ENCODE results near the gene TAF11L8.
"Not testable (repeated sequence)": the region's sequence is repeated elsewhere in the genome, so short reads cannot be mapped to it uniquely, and the experiment has no call there.

Gene TAF11L8

GRCh38 chr5:17590860-17591259 lies at the start of gene TAF11L8:
TSS of gene TAF11L8 (minus strand) at chr5:17590960.
- in situ Hi-C loops (cut with HindIII; ENCODE audit: low sequenced_read_pairs), result not testable (repeated sequence)

GRCh38 chr5:17634160-17634559 lies 43.4 kb upstream of the TAF11L8 start, which contains the start of gene TAF11L14:
TSS of gene TAF11L14 (plus strand) at chr5:17634460.
- in situ Hi-C loops (cut with HindIII; ENCODE audit: low sequenced_read_pairs), result no loop called here

- in situ Hi-C loops (cut with HindIII; ENCODE audit: low sequenced_read_pairs), result not testable (repeated sequence)
These were observed 41.0 kb upstream of the TAF11L8 start, which contains the start of gene TAF11L13 for GRCh38 chr5:17631788-17632187. TSS of gene TAF11L13 (plus strand) at chr5:17632088.

GRCh38 chr5:17625686-17626085 lies 34.9 kb upstream of the TAF11L8 start:
- in situ Hi-C loops (cut with HindIII; ENCODE audit: low sequenced_read_pairs), result no loop called here

GRCh38 chr5:17620627-17621026 lies 29.9 kb upstream of the TAF11L8 start:
- in situ Hi-C loops (cut with HindIII; ENCODE audit: low sequenced_read_pairs), result no loop called here

GRCh38 chr5:17619354-17619753 lies 28.6 kb upstream of the TAF11L8 start:
- in situ Hi-C loops (cut with HindIII; ENCODE audit: low sequenced_read_pairs), result no loop called here

- in situ Hi-C loops (cut with HindIII; ENCODE audit: low sequenced_read_pairs), result no loop called here
These were observed 24.3 kb upstream of the TAF11L8 start for GRCh38 chr5:17614872-17615605.

GRCh38 chr5:17610092-17610491 lies 19.3 kb upstream of the TAF11L8 start, which contains the start of gene TAF11L12:
TSS of gene TAF11L12 (plus strand) at chr5:17610392.
- in situ Hi-C loops (cut with HindIII; ENCODE audit: low sequenced_read_pairs), result not testable (repeated sequence)

GRCh38 chr5:17607461-17607860 lies 16.7 kb upstream of the TAF11L8 start:
- in situ Hi-C loops (cut with HindIII; ENCODE audit: low sequenced_read_pairs), result not testable (repeated sequence)

- in situ Hi-C loops (cut with HindIII; ENCODE audit: low sequenced_read_pairs), result no loop called here
These were observed 14.2 kb upstream of the TAF11L8 start for GRCh38 chr5:17604951-17605350.

GRCh38 chr5:17603880-17604279 lies 13.1 kb upstream of the TAF11L8 start, which contains the start of gene TAF11L11:
TSS of gene TAF11L11 (plus strand) at chr5:17604183.
- in situ Hi-C loops (cut with HindIII; ENCODE audit: low sequenced_read_pairs), result not testable (repeated sequence)

GRCh38 chr5:17597728-17598127 lies 7.0 kb upstream of the TAF11L8 start, which contains the start of gene TAF11L10:
TSS of gene TAF11L10 (minus strand) at chr5:17597828.
- in situ Hi-C loops (cut with HindIII; ENCODE audit: low sequenced_read_pairs), result not testable (repeated sequence)

- in situ Hi-C loops (cut with HindIII; ENCODE audit: low sequenced_read_pairs), result not testable (repeated sequence)
These were observed 3.5 kb upstream of the TAF11L8 start, which contains the start of gene TAF11L9 for GRCh38 chr5:17594255-17594654. TSS of gene TAF11L9 (minus strand) at chr5:17594394.

GRCh38 chr5:17585658-17586057 lies 5.1 kb downstream of the TAF11L8 start, which contains the start of gene TAF11L7:
TSS of gene TAF11L7 (minus strand) at chr5:17585758.
- in situ Hi-C loops (cut with HindIII; ENCODE audit: low sequenced_read_pairs), result not testable (repeated sequence)
